ENCODE measurements around the gene DMAC2L.

DNA sequence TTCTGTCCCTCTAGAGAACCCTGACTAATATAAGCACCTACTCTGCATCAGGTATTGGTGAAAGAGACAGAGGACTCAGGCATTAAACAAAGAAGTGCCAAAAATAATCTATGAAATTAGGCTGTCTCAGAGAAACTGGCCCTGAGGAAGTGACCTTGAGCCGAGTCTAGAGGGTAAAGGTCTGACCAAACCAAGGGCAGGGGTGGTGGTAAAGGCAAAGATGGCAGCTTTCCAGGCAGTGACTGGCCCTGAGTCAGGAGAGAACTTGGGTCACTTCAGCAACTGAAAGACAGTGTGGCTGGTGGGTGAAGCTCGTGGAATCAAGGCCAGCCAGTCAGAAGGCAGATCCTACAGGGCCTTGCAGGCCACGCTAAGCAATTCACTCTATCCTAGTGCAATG, 54.0 kb downstream of the DMAC2L start:
- TF ChIP-seq, protein P1, sequence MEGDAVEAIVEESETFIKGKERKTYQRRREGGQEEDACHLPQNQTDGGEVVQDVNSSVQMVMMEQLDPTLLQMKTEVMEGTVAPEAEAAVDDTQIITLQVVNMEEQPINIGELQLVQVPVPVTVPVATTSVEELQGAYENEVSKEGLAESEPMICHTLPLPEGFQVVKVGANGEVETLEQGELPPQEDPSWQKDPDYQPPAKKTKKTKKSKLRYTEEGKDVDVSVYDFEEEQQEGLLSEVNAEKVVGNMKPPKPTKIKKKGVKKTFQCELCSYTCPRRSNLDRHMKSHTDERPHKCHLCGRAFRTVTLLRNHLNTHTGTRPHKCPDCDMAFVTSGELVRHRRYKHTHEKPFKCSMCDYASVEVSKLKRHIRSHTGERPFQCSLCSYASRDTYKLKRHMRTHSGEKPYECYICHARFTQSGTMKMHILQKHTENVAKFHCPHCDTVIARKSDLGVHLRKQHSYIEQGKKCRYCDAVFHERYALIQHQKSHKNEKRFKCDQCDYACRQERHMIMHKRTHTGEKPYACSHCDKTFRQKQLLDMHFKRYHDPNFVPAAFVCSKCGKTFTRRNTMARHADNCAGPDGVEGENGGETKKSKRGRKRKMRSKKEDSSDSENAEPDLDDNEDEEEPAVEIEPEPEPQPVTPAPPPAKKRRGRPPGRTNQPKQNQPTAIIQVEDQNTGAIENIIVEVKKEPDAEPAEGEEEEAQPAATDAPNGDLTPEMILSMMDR (IDR thresholded peaks at IDR 0.05) = no peak
- no peak for TF ChIP-seq POLR2A (IDR thresholded peaks at IDR 0.05)
